Colon (tissue), 2 donors: Measurements from ENCODE around the gene VSTM2L.
"Not testable (repeated sequence)": the region's sequence is repeated elsewhere in the genome, so short reads cannot be mapped to it uniquely, and the experiment has no call there.

ENCODE experiments used
- FAIRE-seq: peaks from 2 replicates; lab custom pipeline; 2012; peaks lifted over from hg19 to GRCh38; lab: Jason Lieb, UNC
- donor health status: control.
- donor health status: control.

The VSTM2L gene, protein sequence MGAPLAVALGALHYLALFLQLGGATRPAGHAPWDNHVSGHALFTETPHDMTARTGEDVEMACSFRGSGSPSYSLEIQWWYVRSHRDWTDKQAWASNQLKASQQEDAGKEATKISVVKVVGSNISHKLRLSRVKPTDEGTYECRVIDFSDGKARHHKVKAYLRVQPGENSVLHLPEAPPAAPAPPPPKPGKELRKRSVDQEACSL

DNA sequence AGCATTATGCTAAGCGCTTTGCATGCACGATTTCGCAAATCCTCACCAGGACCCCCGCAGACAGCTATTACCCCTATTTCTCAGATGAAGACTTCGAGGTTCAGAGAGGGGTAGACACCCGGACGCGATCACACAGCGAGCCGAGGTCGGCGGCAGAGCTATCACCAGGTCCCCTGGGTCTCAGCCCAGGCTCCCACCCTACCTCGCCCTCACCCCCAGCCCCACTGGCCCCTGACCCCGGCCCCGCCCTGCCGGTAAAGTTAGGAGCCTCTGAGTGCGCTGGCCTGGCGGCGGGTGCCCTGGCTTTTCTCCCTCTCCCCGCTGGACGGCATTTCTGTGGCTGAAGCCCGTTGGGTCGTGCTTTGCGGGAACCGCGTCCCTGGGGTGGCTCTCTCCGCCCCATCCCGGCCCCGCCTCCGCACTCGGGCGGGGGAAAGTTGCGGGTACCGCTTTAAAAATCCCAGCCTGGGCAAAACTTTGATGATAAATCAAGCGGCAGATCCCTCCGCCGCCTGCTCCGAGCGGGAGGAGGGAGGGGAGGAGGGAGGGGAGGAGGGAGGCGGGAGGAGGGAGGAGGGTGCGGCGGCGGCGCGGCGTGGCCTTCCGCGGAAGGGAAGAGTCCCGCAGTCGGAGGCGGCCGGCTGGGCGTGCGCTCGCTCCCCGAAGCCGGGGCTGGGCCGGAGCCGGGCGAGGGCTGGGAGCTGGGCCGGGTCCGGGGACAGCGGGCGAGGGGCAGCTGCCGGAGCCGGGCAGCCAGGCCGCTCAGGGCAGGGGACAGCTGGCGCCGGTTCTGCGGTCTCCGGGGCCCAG is at the start of gene VSTM2L:
TSS of gene VSTM2L (plus strand) at position 624 of the 810 bp plus-strand sequence. CDS start 224 bp downstream, outside the sequence.
- no peak for FAIRE-seq

DNA sequence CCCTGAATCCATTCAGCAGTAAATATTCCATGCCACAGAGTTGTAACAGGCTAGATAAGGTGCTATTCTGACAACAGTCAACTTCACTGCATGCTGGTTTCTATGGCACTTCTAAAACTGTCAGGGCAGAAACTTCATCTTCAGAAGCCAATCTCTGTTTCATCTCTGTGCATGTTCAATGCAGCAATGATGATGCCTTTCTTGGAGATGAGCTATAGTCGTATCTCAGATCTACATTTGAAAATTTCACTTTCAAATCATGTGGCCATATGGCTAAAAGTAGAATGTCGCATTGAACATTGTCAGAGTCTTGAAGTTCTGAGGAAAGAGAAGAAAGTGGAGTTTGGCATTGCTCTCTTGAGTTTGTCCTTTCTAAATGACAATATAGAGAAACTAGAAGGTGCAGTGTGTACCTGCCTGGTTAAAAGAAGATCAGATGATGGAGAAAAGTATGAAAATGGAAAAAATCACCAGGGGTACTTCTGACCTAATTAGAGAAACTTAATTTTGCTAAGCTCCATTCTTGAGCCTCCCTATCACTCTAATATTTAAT is 49.0 kb upstream of the VSTM2L start:
- FAIRE-seq = no peak

DNA sequence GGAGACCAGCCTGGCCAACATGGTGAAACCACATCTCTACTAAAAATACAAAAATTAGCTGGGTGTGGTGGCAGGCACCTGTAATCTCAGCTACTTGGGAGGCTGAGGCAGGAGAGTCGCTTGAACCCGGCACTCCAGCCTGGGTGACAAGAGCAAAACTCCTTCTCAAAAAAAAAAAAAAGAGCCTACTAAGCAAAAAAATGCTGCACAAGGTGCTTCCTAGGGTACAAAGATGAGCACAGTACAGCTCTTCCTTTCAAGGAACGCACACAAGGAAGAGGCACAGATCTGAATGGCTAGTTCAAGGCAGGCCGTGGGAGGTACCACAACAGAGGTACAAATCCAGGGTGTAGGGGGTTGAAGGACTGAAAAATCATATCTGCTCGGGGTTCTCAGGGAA is 46.9 kb upstream of the VSTM2L start:
- not testable (repeated sequence) for FAIRE-seq

DNA sequence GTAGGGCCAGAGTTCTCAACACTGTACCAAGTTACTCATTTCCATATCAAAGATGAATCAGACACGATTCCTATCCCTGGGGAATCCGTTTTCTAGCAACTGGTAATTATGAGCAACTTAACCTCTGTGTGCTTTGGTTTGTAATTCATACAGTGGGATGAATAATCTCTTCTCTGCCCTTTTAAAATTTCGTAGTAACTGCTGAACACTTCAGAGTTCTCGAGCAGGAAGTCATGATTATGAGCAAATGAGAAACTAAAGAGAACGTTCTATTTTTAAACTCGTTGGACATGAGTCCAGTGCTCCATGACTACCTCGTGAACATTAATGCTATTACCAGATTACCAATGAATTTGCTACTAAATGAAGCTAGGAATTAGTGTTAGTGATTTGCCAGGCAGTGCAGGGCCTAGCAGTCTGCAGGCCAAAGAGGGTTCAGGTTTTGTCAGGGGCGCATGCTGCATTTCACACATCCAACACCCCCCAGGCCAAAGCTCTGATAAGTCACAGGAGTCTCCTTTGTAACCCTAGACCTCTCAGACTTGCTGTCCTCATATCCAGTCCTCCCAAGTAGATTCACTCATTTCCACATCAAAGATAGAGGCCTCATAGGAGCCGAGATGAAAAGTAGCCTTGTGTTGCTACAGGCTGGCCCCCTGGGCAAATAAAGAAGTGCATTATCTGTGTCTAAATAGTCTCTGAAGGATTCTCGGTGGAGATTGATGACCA is 45.8 kb upstream of the VSTM2L start:
- no peak for FAIRE-seq

DNA sequence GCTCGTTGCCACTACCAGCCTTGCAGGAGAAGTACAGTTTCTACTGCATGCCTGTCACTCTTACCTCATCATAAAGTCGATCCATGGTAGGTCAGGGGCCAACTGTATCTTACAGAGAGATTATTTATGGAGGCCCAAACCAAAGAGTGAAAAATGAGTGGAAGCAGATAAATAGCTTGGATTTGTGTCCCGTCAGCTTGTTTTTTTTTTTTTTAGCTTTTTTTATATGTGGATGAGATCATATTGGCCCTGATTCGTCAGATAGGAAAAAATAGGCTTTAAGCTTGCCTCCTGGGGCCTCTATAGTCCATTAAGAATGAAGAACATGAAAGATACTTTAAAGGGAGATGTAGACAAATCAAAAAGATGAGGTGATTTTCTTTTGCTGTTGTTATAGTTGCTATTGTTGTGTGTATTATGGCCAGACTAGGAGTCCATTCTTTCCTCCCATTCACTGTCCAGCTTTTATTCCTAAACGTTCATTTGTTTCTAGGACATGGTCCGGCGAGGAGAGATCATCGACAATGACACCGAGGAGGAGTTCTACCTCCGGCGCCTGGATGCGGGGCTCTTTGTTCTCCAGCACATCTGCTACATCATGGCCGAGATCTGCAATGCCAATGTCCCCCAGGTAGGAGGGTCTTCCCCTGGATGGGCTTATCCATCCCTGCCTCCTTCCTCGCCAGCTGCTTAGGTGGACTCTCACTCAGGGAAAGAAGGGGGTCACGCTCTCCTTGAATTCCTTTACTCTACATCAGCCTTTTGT is 43.3 kb upstream of the VSTM2L start:
- no peak for FAIRE-seq

DNA sequence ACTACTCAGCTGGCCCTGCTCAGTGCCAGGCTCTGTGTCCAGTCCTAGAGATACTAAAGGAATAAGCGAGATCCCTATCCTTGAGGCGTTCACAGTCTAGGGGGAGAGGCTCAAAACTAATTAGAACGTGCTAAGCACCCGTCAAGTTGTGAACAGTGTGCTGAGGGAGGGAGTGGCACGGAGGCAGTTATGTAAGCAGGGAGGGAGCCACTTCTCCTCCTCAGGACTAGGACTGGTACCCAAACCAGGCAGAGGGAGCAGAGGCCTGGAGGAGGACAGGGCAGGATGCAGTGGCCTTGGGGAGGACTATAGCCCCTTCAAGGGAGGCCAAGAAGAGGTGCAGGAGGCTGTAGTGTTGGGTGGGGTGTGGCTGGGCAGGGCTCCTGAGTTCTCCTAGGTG is 39.6 kb upstream of the VSTM2L start:
- FAIRE-seq = no peak

DNA sequence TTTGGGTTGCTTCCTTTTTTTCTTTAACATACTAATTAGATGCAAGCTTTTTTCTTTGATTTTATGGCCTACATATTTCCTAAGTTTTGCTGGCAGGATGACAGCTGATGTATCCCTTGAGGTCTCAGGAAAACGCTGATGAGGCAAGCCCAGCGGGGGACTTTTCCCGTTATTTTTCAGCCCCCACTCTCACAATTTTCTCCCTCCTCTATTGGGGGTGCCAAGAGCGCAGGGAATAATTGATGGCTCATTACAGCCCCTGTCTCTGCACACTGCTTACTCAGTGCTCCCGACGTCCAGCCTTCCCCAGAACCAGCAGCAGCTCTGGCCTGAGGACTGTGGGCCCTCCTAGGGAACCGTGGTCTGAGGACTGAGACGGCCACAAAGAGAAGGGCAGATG is 38.6 kb upstream of the VSTM2L start:
- FAIRE-seq = no peak

DNA sequence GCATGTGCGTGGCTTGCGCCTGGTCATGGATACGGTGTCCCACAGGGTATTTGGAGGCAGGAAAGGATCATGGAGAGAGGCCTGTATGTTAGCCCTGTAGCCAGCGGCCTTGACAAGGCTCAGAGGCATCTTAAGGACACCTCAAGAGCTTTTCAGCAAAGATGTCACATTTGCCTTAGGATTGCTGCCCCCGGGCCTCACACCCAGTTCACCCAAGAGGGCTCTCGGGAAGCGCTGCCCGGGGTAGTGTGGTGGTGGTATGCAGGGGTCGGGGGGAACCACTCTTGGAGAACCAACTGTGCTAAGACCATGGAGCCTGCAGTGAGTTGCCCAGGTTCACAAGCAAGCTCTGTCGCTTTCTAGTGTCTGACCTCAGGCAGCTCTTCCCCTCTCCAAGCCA is 36.9 kb upstream of the VSTM2L start:
- no peak for FAIRE-seq

DNA sequence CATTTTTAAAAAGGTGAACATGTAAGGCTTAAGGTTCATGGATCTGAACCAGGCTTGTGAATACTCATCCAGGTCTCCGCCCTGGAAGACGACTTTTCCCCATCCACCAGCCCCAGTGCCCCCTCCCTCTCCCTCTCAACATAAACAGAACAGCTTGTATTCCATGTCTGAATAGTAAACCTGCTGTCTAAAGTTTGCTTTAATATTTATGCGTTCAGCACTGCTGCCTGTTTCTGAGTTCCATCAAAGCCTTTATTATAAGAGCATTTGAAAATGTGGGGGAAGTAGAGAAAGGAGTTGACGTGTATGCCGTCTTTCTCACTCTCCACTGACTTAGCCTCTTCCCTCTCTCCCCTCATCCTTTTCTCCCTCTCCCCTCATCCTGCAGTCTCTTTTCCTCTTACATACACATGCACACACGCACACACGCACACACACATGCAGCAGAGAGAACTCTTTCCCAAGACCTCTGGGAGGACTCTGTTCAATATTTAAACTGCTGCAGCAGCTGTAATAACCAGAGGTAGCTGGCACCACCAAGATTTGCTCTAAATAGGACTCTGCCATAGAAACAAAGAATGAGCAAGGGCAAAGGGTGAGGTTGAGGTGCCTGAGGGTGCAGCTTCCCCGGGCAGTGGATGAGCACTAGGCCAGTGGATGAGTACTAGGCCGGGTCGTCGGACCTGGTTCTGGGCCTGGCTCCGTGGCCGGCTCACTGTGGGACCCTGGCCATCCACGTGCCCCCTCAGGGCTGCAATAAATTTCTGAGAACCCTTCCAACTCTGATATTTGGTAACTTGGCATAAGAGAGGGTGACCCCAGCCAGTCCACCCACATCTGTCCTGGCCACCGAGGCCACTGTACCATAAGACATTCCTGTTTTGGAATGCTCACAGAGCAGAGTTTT is 35.4 kb upstream of the VSTM2L start:
- no peak for FAIRE-seq

DNA sequence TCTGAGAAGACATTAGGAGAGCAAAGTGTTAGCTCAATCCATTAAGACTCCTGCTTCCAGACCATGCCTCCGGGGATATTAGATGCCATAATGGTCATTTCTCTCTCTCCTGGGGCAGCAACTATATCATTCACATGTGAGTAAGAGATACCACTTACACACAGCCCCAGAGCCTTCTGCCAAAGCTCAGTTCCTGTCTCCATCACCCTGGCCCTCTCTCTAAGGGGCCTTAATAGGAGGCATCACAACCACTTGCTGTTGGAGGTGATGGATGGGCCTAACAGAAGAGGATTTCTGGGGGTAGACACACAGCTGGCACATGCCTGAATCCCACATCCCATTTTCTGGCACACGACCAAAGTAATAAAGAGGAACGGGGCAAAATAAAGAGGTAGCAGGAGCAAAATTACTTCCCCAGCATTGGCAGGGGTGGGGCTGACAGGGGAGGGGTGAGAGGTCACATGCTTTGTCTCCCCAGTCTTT is 34.0 kb upstream of the VSTM2L start:
- FAIRE-seq = no peak

DNA sequence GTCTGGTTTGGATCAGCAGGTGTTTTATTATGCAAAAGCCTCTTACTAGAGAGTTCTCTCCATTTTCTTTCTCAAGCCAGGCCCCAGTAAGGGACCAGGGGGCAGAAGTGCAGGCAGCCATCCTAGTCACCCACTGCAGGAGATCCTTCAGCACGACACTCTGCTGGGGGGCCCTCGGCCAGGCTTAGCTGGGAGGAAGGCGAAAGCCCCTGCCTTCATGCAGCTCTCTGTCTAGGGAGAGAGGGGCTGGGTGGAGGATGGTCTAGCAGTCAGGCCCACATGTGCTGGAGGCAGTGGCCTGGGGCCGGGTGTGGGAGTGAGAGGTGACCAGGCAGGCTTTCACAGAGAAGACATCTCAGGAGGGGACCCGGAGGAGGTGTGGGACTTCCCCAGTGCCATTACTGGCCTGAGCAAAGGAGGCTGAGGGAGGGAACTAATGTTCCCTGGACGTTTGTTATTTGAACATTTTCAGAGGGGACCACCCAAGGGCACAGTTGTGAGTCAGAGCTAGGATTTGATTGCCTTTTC is 33.5 kb upstream of the VSTM2L start:
- FAIRE-seq = no peak

DNA sequence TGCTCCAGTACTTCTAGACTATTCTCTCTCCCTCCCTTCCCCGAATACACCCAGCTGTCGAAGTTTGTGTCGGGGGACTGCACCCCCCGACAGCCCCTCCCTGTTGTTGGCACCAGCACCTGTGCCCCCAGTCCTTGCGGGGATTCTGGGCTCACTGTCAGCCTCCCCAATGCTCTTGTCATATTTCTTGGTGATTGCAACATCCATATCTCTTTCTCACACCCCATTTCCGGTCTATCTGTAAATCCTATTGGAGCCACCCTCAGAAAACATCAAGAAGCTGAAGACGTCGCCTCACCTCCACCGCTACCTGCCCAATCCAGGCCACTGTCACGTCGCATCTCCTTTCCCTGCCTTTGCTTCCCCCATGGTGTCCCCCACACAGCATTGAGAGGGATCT is 32.6 kb upstream of the VSTM2L start:
- no peak for FAIRE-seq

DNA sequence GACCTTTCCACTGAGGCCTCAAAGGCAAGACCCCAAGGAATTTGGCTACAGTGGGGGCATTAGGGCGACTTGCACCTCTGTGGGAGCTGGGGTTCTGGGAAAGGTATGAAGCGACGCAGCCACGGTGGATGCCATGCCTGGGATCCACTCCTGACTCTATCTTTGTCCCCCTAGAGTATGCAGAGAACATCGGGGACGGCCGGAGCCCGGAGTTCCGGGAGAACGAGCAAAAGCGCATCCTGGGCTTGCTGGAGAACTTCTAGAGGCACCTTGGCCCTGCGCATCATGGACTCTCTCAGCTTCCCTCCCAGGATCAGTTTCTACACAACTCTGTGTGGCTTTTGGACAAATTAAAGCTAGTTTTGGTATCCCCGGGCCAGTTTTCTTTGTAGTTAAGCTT is 31.2 kb upstream of the VSTM2L start:
- FAIRE-seq = no peak

DNA sequence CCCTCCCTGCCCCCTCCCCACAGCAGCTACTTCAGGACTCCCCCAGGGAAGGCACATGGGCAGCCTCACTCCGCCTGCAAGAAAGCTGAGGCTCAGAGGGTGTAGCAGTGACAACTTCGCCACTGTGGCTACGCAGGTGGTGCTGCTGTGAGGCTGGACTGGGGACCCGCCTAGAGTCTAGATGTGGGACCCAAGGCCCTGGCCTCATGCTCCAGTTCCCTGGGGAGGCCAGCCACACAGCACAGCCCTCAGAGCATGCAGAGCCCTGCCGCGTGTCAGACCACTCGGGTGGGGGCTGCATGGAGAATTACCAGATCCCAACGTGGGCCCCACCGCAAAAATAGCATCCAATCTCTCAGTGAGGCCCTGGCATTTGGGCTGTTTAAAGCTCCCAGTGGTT is 30.8 kb upstream of the VSTM2L start:
- no peak for FAIRE-seq

DNA sequence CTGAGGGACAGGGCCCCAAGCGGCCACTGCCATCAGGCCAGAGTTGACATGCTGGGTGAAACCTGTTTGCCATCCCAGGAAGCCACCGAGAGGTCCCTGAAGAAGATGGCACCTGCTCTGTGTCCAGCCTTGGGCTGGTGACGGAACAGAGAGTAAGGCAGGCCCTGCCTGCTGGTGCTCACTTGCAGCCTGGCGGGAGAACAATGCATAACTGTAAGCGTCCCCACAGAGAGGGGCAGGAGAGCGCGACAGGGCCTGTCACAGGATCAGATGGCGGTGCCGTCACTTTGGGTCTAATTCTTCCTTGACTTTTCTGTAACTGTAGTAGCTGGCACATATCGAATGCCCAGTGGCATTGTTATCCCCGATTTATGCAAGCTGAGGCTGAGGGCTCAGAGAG is 29.0 kb upstream of the VSTM2L start:
- no peak for FAIRE-seq

DNA sequence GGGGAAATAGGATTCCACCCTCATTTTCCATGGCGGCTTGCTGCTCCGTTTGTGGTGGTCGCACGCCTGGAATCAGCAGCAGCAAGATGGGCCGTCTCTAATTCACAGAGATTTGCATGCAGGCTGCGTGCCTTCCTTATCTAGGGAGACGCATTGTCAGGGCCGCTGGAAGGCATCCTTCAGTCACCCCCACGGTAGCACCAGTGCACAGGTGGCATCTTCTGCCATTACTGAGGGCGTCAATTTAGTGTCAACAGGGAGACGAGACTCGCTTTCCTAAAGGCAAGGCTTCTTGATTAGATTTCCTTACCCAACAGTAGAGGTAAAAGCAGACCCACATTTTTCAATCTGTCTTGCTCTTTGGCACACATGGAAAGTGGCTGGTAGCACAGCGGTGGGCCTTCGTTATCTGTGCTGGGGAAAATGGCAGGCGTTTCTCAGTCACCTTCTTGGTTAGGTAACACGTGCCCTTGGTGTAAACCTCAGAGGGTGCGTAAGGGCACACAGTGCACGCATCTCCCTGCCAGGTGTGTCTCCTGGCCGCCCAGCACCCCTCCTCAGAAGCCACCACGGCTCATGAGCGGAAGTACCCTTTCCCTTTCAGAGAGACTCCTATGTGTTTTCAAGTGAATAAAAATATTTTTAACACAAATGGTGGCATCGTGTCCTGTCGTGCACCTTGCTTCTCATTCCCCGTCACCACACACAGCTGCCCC is 27.3 kb upstream of the VSTM2L start:
- FAIRE-seq = no peak

DNA sequence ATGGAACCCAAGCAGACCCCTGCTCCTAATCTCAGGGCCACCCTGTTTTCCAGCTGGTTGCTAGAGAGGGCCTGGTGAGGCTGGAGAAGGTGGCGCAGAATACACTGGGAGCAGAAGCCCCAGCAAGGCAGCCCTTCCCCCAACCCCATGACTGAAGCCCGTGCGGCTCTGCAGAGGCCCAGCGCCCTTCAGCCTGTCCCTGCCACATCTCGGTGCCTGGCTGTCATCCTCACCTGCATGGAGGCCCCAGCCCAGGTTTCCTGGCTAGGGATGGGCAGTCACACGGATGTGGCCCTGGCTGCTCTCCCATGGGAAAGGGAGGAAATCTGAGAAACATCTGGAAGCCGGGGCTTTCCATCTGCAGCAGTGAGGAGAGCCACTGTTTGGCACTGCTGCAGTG is 26.1 kb upstream of the VSTM2L start:
- FAIRE-seq = no peak

DNA sequence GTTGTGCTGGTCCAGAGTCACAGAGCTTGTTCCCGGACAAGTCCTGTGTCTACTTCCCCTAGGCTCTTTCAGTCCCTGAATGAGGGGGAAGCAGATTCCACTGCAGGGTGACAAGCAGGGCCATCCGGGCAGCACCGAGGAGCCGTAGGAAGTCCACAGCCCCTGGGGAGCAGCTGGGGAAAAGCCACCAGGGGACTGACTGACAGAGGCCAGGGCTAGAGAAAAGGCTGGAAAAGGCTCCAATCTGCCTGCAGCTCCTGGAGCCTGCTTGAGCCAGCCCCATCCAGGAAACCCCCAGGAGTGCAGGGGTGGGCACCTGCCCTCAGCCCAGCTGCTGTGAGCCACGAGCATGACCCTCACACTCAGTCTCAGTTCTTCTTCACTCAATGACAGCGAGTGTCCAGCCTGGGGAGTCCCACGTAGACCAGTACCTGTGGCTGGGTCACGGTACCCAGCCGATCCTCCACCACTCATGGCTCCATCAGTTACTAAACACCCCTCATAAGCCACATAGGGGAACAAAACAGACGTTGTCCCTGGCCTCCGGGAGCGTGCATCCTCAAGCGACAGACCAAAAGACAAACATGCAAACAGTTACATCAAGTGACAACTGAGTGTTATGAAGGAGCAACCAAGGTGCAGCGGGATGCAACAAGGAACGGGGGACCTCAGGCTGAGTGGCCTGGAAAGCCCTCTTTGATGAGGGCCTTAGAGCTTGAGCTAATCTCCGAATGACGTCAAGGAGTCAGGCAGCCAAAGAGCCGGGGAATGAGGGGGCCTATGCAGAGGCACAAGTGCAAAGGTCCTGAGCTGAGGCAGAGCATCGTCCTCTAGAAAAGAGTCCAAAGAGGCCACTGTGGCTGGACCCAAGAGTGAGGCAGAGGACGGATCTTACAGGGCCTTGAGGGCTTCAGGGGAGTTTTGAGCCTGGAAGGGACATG is 24.8 kb upstream of the VSTM2L start:
- FAIRE-seq = no peak
